Astrocyte of the spinal cord (primary cell): ENCODE measurements around the gene CDKAL1.
A peak's percentile ranks its signal among the peaks of the same experiment; 100 is the strongest.

Source experiments
- DNase-seq: peaks from one replicate; pipeline ENCODE4 v3.0.0; 2011; ENCODE audit warnings: low read depth, low spot score
- H3K4me3 ChIP-seq: 2 replicates; pipeline ENCODE4 v1.5.1; 2011; ENCODE audit warnings: low read depth, mild to moderate bottlenecking, low read length, moderate library complexity
- CTCF ChIP-seq: IDR thresholded peaks from 2 replicates; pipeline ENCODE4 v1.5.1; 2012; ENCODE audit warnings: low read depth, mild to moderate bottlenecking, low read length, inconsistent platforms
- in situ Hi-C: cut with HindIII; loops from 2 replicates; pipeline ENCODE4 v1.10.0; 2017; ENCODE audit warnings: low sequenced_read_pairs

The CDKAL1 gene

GRCh38 chr6:20851795-20852194 lies 317.5 kb downstream of the CDKAL1 start:
- TF ChIP-seq CTCF: no peak
- DNase-seq: no peak
- in situ Hi-C loops: no loop called here
- H3K4me3 ChIP-seq: no peak overlapping the region

GRCh38 chr6:20853828-20854227 lies 319.6 kb downstream of the CDKAL1 start:
- H3K4me3 ChIP-seq: no peak overlapping the region
- TF ChIP-seq CTCF: no peak
- in situ Hi-C loops: no loop called here
- DNase-seq: no peak

DNA sequence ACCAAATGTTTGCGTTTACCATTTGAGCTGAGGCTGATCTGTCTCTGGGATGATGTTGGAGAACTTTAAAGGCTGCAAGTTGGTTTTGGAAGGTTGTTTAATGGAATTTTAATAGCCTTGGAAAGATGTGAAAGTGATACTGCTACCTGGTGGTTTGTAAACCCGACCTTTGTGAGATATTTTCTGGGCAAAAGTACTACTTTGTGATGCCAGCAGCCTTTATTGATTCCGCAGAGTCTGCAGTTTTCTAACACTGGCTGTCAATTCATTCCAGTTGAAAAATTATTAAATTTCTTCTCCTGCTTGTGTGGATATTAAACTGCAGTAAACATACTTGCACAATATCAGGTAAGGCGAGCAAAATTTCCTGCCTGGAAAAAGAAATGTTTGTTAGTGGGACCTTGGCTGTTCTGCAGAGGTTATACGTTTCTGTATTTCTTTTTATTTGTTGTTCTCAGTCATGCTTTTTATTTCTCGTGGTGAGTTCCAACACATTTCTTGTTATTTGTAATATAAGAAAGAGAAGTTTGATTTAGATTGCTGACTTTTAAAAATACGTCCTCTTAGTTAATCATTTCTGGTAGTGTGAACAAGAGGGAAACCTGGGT lies 322.5 kb downstream of the CDKAL1 start:
- H3K4me3 ChIP-seq: no peak overlapping the region
- TF ChIP-seq CTCF: no peak
- in situ Hi-C loops: no loop called here
- no peak for DNase-seq

GRCh38 chr6:20861481-20861880 lies 327.2 kb downstream of the CDKAL1 start:
- no peak overlapping the region for H3K4me3 ChIP-seq
- in situ Hi-C loops: no loop called here
- DNase-seq: no peak
- no peak for TF ChIP-seq CTCF

DNA sequence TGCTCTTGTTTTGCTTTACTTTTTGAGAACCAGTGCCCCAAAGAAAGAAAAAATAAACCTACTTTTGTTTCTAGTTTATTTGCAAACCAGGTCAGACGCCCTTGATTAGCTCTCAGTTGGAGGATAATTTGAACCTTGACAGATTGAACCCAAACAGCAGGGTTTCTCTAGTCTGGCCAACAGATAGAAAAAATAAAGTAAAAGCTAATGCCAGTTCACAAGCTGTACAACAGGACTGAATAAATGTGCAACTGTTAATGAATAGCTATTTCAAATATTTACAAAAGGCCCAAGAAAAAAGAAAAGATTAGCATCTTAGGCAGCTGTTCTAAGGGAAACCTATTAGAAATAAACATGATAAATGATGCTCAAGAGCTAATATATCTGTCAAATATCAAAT lies 331.8 kb downstream of the CDKAL1 start:
- TF ChIP-seq CTCF: no peak
- in situ Hi-C loops: no loop called here
- no peak for DNase-seq
- H3K4me3 ChIP-seq: no peak overlapping the region

- no peak for TF ChIP-seq CTCF
- in situ Hi-C loops: no loop called here
- peak; percentile 64 for DNase-seq
- no peak overlapping the region for H3K4me3 ChIP-seq
These were observed 332.9 kb downstream of the CDKAL1 start for GRCh38 chr6:20866935-20867703.
